ENCODE results near the gene HOGA1. TPM values are rescaled to one million over a fixed set of nuclear protein-coding genes. Genes with fewer than 3 reads are reported as not detected.

The HOGA1 gene
- total and polyA plus RNA-seq, 4 experiments from 2014 or later = not detected

DNA sequence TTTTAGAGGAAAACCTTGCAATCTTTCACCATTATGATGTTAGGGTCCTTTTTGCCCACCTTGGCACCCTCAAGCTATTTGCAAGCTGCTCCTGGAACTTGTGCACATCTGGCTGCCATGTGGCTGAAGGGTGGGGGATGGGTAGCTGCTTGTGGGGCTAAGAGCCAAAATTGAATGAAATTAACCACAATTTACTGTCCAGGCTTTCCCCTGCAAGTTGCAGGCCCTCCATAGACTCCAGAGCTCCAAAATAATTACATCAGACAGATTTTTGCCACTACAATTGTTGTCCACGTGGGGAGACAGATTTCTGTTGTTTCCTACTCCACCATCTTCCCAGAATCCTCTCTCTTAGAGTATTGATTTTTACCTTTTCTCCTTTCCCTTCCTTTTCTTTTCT lies 75.4 kb downstream of the HOGA1 start:
- Histone ChIP-seq H3K36me3 (ENCODE audit: insufficient read depth, low read length) (peaks cover 20% of the 10 kb centered on the region), H3K4me3 (ENCODE audit: low read length in 2 of 2) (no peak overlapping the region), H3K27me3 (ENCODE audit: insufficient read depth, low read length) (no peaks in the 10 kb centered on the region), H3K4me1 (ENCODE audit: insufficient read depth, low read length) (no peaks in the 10 kb centered on the region), H3K9me3 (ENCODE audit: control insufficient read depth in 1 of 2, low read length in 2 of 2) (no peaks in the 10 kb centered on the region), H3K27ac (ENCODE audit: low read depth, low read length) (no peak overlapping the region)
- Mint-ChIP-seq H3K27ac (no peak overlapping the region), H3K4me1 (peaks cover 0 to 3% (median 0%) of the 10 kb centered on the region in 4 donors), H3K27me3 (no peaks in the 10 kb centered on the region), H3K9me3 (no peaks in the 10 kb centered on the region), H3K4me3 (no peak overlapping the region), H3K36me3 (peaks cover 40 to 59% of the 10 kb centered on the region in 2 donors)
- CTCF ChIA-PET (ENCODE audit: partially characterized antibody) = no interaction called here
- POLR2A ChIA-PET (ENCODE audit: partially characterized antibody) = no interaction called here
- DNase-seq = no peak
- intact Hi-C loops (cut with micrococcal nuclease) = no loop called here

Other genes starting within 250 kb of the HOGA1 start
- 10 to 100 TPM; 28.7 to 30.4 TPM for gene FRAT2, start 249.7 kb upstream of the HOGA1 start, total RNA-seq
- 10 to 100 TPM; 13.1 to 15.6 TPM for gene FRAT2, start 249.7 kb upstream of the HOGA1 start, polyA plus RNA-seq
- 10 to 100 TPM; 18.2 to 20.0 TPM for gene RRP12, start 183.0 kb upstream of the HOGA1 start, total RNA-seq
- gene RRP12, start 183.0 kb upstream of the HOGA1 start, polyA plus RNA-seq = 1 to 10 TPM; 6.3 to 7.7 TPM
- gene PGAM1, start 158.2 kb upstream of the HOGA1 start, total RNA-seq = 100 to 1,000 TPM in 1 of 2 experiments, 10 to 100 TPM in 1; 95.7 to 102 TPM
- gene PGAM1, start 158.2 kb upstream of the HOGA1 start, polyA plus RNA-seq = 100 to 1,000 TPM; 300 to 371 TPM
- 10 to 100 TPM; 60.6 to 62.7 TPM for gene EXOSC1, start 138.4 kb upstream of the HOGA1 start, total RNA-seq
- 10 to 100 TPM; 93.3 to 93.7 TPM for gene EXOSC1, start 138.4 kb upstream of the HOGA1 start, polyA plus RNA-seq
- 10 to 100 TPM; 29.6 to 29.7 TPM for gene ZDHHC16, start 138.2 kb upstream of the HOGA1 start, total RNA-seq
- gene ZDHHC16, start 138.2 kb upstream of the HOGA1 start, polyA plus RNA-seq = 10 to 100 TPM; 33.9 to 52.1 TPM
- 100 to 1,000 TPM; 109 to 111 TPM for gene MMS19, start 86.0 kb upstream of the HOGA1 start, total RNA-seq
- gene MMS19, start 86.0 kb upstream of the HOGA1 start, polyA plus RNA-seq = 10 to 100 TPM; 35.9 to 43.1 TPM
- 1 to 10 TPM; 1.9 TPM for gene UBTD1, start 85.5 kb upstream of the HOGA1 start, total RNA-seq
- gene UBTD1, start 85.5 kb upstream of the HOGA1 start, polyA plus RNA-seq = 1 to 10 TPM; 1.3 to 1.7 TPM
- gene ANKRD2, start 11.6 kb upstream of the HOGA1 start, total RNA-seq = not detected
- gene ANKRD2, start 11.6 kb upstream of the HOGA1 start, polyA plus RNA-seq = not detected
- not detected for gene C10orf62, start 5.3 kb downstream of the HOGA1 start, total RNA-seq
- not detected for gene C10orf62, start 5.3 kb downstream of the HOGA1 start, polyA plus RNA-seq
- 1 to 10 TPM; 2.1 to 3.0 TPM for gene MORN4, start 49.1 kb downstream of the HOGA1 start, total RNA-seq
- 1 to 10 TPM in 1 of 2 donors, under 1 TPM in 1; 0.94 to 1.1 TPM for gene MORN4, start 49.1 kb downstream of the HOGA1 start, polyA plus RNA-seq
- gene PI4K2A, start 56.3 kb downstream of the HOGA1 start, total RNA-seq = 1 to 10 TPM; 9.8 to 9.9 TPM
- gene PI4K2A, start 56.3 kb downstream of the HOGA1 start, polyA plus RNA-seq = 1 to 10 TPM; 8.5 TPM
- 1 to 10 TPM; 1.9 to 2.2 TPM for gene AVPI1, start 102.9 kb downstream of the HOGA1 start, total RNA-seq
- gene AVPI1, start 102.9 kb downstream of the HOGA1 start, polyA plus RNA-seq = 1 to 10 TPM; 1.8 to 5.6 TPM
- gene MARVELD1, start 129.3 kb downstream of the HOGA1 start, total RNA-seq = 1 to 10 TPM; 1.3 to 2.1 TPM
- gene MARVELD1, start 129.3 kb downstream of the HOGA1 start, polyA plus RNA-seq = under 1 TPM; 0.22 to 0.88 TPM
- gene ZFYVE27, start 152.7 kb downstream of the HOGA1 start, total RNA-seq = 10 to 100 TPM; 59.5 to 64.5 TPM
- 10 to 100 TPM; 26.8 to 28.8 TPM for gene ZFYVE27, start 152.7 kb downstream of the HOGA1 start, polyA plus RNA-seq
- gene SFRP5, start 187.6 kb downstream of the HOGA1 start, total RNA-seq = not detected
- not detected for gene SFRP5, start 187.6 kb downstream of the HOGA1 start, polyA plus RNA-seq

All from CD4-positive, alpha-beta memory T cell (primary cell).